ENCODE measurements around the gene C2CD2. TPM values are rescaled to one million over a fixed set of nuclear protein-coding genes. Genes with fewer than 3 reads are reported as not detected.

Gene C2CD2
- total RNA-seq, 4 donors from 2014 or later: 37.5 to 63.9 (median 51.6) TPM

DNA sequence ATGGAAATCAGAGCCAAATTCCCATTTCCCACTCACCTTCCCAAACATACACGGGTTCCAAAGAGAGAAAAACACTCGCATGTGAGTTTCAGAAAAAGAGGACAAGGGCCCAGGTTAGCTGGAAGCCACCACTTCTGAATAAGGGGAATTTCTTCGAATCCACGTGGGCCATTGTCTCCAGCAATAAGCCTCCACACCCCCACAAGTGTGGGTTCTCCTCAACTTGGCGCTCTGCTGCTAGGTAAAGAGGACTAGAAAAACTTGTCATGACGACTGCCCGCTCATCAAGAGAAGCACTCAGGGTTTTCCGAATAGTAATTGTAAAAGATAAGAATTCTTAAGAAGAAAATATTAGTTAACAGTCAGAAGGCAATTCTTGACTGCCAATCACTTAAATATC is 105.3 kb downstream of the C2CD2 start:
- Histone ChIP-seq H3K4me1 (no peaks in the 10 kb centered on the region), H3K9me3 (no peaks in the 10 kb centered on the region), H3K27ac (no peak overlapping the region), H3K36me3 (peaks cover 0 to 76% (median 0%) of the 10 kb centered on the region in 3 donors), H3K4me3 (no peak overlapping the region), H3K27me3 (no peaks in the 10 kb centered on the region)
- 79 to 82% methylated on average over 8 of the region's 8 CpGs for WGBS, 2 donors
- TF ChIP-seq POLR2A (IDR thresholded peaks at IDR 0.05): no peak
- TF ChIP-seq, protein P1, sequence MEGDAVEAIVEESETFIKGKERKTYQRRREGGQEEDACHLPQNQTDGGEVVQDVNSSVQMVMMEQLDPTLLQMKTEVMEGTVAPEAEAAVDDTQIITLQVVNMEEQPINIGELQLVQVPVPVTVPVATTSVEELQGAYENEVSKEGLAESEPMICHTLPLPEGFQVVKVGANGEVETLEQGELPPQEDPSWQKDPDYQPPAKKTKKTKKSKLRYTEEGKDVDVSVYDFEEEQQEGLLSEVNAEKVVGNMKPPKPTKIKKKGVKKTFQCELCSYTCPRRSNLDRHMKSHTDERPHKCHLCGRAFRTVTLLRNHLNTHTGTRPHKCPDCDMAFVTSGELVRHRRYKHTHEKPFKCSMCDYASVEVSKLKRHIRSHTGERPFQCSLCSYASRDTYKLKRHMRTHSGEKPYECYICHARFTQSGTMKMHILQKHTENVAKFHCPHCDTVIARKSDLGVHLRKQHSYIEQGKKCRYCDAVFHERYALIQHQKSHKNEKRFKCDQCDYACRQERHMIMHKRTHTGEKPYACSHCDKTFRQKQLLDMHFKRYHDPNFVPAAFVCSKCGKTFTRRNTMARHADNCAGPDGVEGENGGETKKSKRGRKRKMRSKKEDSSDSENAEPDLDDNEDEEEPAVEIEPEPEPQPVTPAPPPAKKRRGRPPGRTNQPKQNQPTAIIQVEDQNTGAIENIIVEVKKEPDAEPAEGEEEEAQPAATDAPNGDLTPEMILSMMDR (IDR thresholded peaks at IDR 0.05): no peak
- TF ChIP-seq EP300 (IDR thresholded peaks at IDR 0.05): no peak
- no peak for DNase-seq (ENCODE audit: low spot score in 2 of 2)

DNA sequence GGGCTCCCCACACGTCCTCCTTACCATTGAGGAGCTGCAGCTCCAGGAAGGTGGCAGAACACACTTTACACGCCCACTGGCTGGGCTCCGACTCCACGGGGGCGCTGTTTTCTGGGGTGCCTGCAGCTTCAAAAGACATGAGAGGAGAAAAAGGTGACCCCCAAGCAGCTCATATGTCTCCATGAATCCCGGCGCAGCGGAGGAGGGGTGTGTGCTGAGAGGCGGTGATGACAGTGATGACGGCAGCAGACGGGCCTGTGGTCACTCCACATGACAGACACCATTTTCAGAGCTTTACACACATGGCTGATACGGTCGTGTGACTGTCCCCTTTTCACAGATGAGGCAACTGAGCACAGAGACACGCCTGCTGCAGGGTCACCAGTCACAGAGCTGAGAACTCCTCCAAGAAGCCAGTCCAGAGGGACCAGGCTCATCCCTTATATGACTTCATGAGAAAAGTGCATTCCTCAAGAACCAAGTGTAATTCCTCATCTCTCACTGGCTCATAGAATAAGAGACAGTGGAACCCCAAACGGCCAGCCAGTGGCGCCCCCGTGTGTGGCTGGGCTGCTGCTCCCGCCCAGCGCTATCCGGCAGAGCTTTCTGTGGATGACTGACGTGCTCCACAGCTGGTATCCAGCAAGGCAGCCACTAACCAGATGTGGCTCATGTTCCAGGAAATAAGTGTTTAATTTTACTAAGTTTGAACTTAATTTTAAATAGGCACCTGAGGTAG is 106.6 kb downstream of the C2CD2 start:
- WGBS, 2 donors: 78 to 81% methylated on average over 21 of the region's 21 CpGs
- no peaks in the 10 kb centered on the region for H3K27me3 ChIP-seq
- no peaks in the 10 kb centered on the region for H3K4me1 ChIP-seq

DNA sequence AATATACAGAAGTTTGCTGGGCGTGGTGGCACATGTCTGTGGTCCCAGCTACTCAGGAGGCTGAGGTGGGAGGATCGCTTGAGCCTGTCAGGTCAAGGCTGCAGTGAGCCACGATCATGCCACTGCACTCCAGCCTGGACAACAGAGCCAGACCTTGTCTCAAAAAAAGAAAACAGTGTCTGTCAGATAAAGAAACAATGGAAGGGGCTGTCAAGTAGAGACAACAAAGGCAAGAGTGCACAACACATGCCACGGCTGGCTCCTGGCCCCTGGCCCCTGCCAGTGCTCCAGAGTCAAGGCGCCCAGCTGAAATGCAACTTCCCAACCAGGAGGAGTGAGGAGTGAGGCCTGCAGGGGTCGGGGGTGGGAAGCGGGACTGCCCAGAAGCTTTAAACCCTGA is 107.3 kb downstream of the C2CD2 start:
- H3K27me3 ChIP-seq: no peaks in the 10 kb centered on the region
- no peak for DNase-seq (ENCODE audit: low spot score in 2 of 2)
- no peaks in the 10 kb centered on the region for H3K4me1 ChIP-seq
- H3K36me3 ChIP-seq: peaks cover 0 to 76% (median 0%) of the 10 kb centered on the region in 3 donors
- TF ChIP-seq, protein P1 (IDR thresholded peaks at IDR 0.05): no peak
- no peak for TF ChIP-seq POLR2A (IDR thresholded peaks at IDR 0.05)
- no peak for TF ChIP-seq EP300 (IDR thresholded peaks at IDR 0.05)
- peaks cover 0 to 7% (median 2%) of the 10 kb centered on the region in 4 donors for H3K9me3 ChIP-seq
- no peak overlapping the region for H3K27ac ChIP-seq
- 64 to 78% methylated on average over 7 of the region's 7 CpGs for WGBS, 2 donors
- no peak overlapping the region for H3K4me3 ChIP-seq

More for the DNA sequence above, 106.6 kb downstream of the C2CD2 start:
- TF ChIP-seq POLR2A (IDR thresholded peaks at IDR 0.05): no peak
- TF ChIP-seq EP300 (IDR thresholded peaks at IDR 0.05): no peak
- TF ChIP-seq, protein P1 (IDR thresholded peaks at IDR 0.05): no peak
- peaks cover 0 to 2% (median 0%) of the 10 kb centered on the region in 4 donors for H3K9me3 ChIP-seq
- H3K36me3 ChIP-seq: peaks cover 0 to 76% (median 0%) of the 10 kb centered on the region in 3 donors
- H3K27ac ChIP-seq: no peak overlapping the region
- no peak for DNase-seq (ENCODE audit: low spot score in 2 of 2)
- H3K4me3 ChIP-seq: no peak overlapping the region

DNA sequence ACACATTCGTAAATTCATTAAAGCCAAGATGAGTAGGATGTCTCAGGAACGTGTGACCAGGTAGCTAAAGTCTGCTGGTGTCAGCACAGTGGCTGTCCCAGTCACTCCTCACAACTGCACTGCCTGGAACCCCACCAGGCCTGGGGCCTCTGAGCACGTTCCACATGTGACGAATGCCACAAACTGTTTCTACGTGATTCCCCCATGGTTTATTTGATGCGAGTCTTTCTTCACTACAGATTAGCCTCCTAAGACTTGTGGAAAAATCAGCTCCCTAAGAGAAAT is 107.8 kb downstream of the C2CD2 start:
- H3K4me1 ChIP-seq: no peaks in the 10 kb centered on the region
- WGBS, 2 donors: 76 to 89% methylated on average over 6 of the region's 6 CpGs
- no peak for DNase-seq (ENCODE audit: low spot score in 2 of 2)
- H3K36me3 ChIP-seq: peaks cover 0 to 76% (median 0%) of the 10 kb centered on the region in 3 donors
- H3K27ac ChIP-seq: no peak overlapping the region
- TF ChIP-seq, protein P1 (IDR thresholded peaks at IDR 0.05): no peak
- no peak for TF ChIP-seq EP300 (IDR thresholded peaks at IDR 0.05)
- no peak for TF ChIP-seq POLR2A (IDR thresholded peaks at IDR 0.05)
- peaks cover 0 to 12% (median 4%) of the 10 kb centered on the region in 4 donors for H3K9me3 ChIP-seq
- no peaks in the 10 kb centered on the region for H3K27me3 ChIP-seq
- no peak overlapping the region for H3K4me3 ChIP-seq

DNA sequence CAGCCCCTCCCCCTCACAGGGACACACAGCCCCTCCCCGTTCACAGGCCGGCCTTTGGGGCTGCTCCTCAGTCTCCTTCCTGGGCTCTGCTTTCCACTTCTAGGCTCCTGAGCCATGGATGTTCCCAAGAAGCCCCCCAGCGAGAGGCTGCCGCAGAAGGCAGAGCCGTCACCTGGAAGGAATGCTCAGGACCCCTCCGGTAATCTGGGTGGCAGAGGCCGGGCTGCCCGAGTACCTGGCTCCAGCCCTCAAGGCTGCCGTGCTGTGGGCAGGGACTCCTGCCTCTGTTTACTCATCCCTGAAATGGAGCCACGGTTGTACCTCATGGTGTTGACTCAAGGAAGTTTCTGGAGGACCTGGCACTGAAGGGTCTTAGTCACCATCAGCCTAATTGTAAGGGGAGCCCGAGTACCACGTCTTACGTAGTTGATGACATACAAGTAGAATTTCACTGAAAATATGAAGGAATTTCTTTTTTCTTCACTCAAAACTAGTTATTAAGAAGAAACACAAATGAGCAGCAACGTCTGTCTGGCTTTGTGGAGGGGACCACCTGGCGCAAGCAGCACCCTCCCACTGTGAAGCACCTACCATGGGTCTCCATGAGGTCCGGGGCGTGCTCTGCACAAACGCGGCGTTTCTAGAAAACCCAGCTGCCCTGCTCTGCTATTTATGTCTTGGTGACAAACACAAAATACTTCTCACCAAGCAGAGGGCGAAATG is 108.3 kb downstream of the C2CD2 start:
- DNase-seq (ENCODE audit: low spot score in 2 of 2): no peak
- H3K4me3 ChIP-seq: no peak overlapping the region
- H3K4me1 ChIP-seq: no peaks in the 10 kb centered on the region
- H3K36me3 ChIP-seq: peaks cover 0 to 76% (median 0%) of the 10 kb centered on the region in 3 donors
- H3K27ac ChIP-seq: no peak overlapping the region
- H3K9me3 ChIP-seq: peaks cover 0 to 16% (median 6%) of the 10 kb centered on the region in 4 donors
- no peaks in the 10 kb centered on the region for H3K27me3 ChIP-seq
- 86% methylated on average over 13 to 20 of the region's 21 CpGs for WGBS, 2 donors
- TF ChIP-seq, protein P1 (IDR thresholded peaks at IDR 0.05): no peak
- TF ChIP-seq EP300 (IDR thresholded peaks at IDR 0.05): no peak
- no peak for TF ChIP-seq POLR2A (IDR thresholded peaks at IDR 0.05)

Data from tibial nerve (tissue), 4 donors.